Stimulated activated CD8-positive, alpha-beta memory T cell treated with anti-CD3 and anti-CD28 coated beads, Interleukin-7, amount 100 ng/mL, for 1 hour (primary cell): Measurements from ENCODE around the gene DNAH17.

Experiments
- DNase-seq, 2 donors: peaks; one replicate each; pipeline ENCODE4 v3.0.0-alpha.2; 2020; ENCODE audit warnings: low read depth in 2 of 2

Gene DNAH17

GRCh38 chr17:78572239-78573205 is 4.7 kb downstream of the DNAH17 start:
- no peak for DNase-seq

- DNase-seq: no peak
These were observed 5.9 kb downstream of the DNAH17 start for GRCh38 chr17:78571329-78571728.

GRCh38 chr17:78568494-78569115 is 8.6 kb downstream of the DNAH17 start:
- no peak for DNase-seq

GRCh38 chr17:78567991-78568390 is 9.2 kb downstream of the DNAH17 start:
- no peak for DNase-seq

GRCh38 chr17:78566947-78567346 is 10.2 kb downstream of the DNAH17 start:
- DNase-seq: no peak

GRCh38 chr17:78563189-78564145 is 13.7 kb downstream of the DNAH17 start:
- no peak for DNase-seq

GRCh38 chr17:78562734-78563133 is 14.5 kb downstream of the DNAH17 start:
- no peak for DNase-seq

GRCh38 chr17:78561166-78561565 is 16.0 kb downstream of the DNAH17 start:
- DNase-seq: no peak

GRCh38 chr17:78560731-78561130 is 16.5 kb downstream of the DNAH17 start:
- no peak for DNase-seq

- no peak for DNase-seq
These were observed 17.3 kb downstream of the DNAH17 start for GRCh38 chr17:78559749-78560368.

- no peak for DNase-seq
These were observed 18.2 kb downstream of the DNAH17 start for GRCh38 chr17:78558989-78559388.

- DNase-seq: no peak
These were observed 18.9 kb downstream of the DNAH17 start for GRCh38 chr17:78558181-78558850.

- DNase-seq: no peak
These were observed 19.6 kb downstream of the DNAH17 start for GRCh38 chr17:78557598-78558039.

- DNase-seq: no peak
These were observed 20.4 kb downstream of the DNAH17 start for GRCh38 chr17:78556812-78557211.

GRCh38 chr17:78555746-78556401 is 21.3 kb downstream of the DNAH17 start:
- no peak for DNase-seq

- no peak for DNase-seq
These were observed 26.7 kb downstream of the DNAH17 start for GRCh38 chr17:78550464-78550863.

- no peak for DNase-seq
These were observed 28.5 kb downstream of the DNAH17 start for GRCh38 chr17:78548725-78549124.

GRCh38 chr17:78547035-78547434 is 30.2 kb downstream of the DNAH17 start:
- DNase-seq: no peak

GRCh38 chr17:78546476-78546875 is 30.7 kb downstream of the DNAH17 start:
- no peak for DNase-seq
